HG02678 (cell line): ENCODE measurements around the gene PACSIN2.
A peak's percentile ranks its signal among the peaks of the same experiment; 100 is the strongest.

Experiments used
- ATAC-seq: cut with Tn5 transposase; IDR thresholded peaks from one replicate; pipeline ENCODE4 v1.9.1; 2021; ENCODE audit warnings: mild to moderate bottlenecking, moderate library complexity; ENCODE audit not compliant: unreplicated experiment

Gene PACSIN2

GRCh38 chr22:42908374-42908746 is 106.6 kb downstream of the PACSIN2 start:
- ATAC-seq = no peak

GRCh38 chr22:42907404-42908373 is 107.3 kb downstream of the PACSIN2 start:
- no peak for ATAC-seq

- ATAC-seq = no peak
These were observed 108.2 kb downstream of the PACSIN2 start for GRCh38 chr22:42906605-42907348.

GRCh38 chr22:42905702-42906183 is 109.2 kb downstream of the PACSIN2 start:
- no peak for ATAC-seq

GRCh38 chr22:42905217-42905616 is 109.7 kb downstream of the PACSIN2 start:
- ATAC-seq = no peak

- ATAC-seq = no peak
These were observed 110.9 kb downstream of the PACSIN2 start for GRCh38 chr22:42904050-42904449.

- ATAC-seq = no peak
These were observed 112.0 kb downstream of the PACSIN2 start for GRCh38 chr22:42902875-42903510.

GRCh38 chr22:42901790-42902508 is 113.0 kb downstream of the PACSIN2 start:
- ATAC-seq = no peak

- ATAC-seq = no peak
These were observed 117.0 kb downstream of the PACSIN2 start for GRCh38 chr22:42897960-42898359.

- no peak for ATAC-seq
These were observed 119.4 kb downstream of the PACSIN2 start for GRCh38 chr22:42895541-42895981.

GRCh38 chr22:42895087-42895486 is 119.9 kb downstream of the PACSIN2 start:
- no peak for ATAC-seq

GRCh38 chr22:42893371-42894150 is 121.4 kb downstream of the PACSIN2 start:
- no peak for ATAC-seq

GRCh38 chr22:42892571-42893316 is 122.2 kb downstream of the PACSIN2 start:
- ATAC-seq = peak; percentile 26

GRCh38 chr22:42892156-42892555 is 122.8 kb downstream of the PACSIN2 start:
- peak; percentile 21 for ATAC-seq

- no peak for ATAC-seq
These were observed 123.3 kb downstream of the PACSIN2 start for GRCh38 chr22:42891696-42892095.

GRCh38 chr22:42891008-42891407 is 123.9 kb downstream of the PACSIN2 start:
- ATAC-seq = no peak

- peak; percentile 43 for ATAC-seq
These were observed 125.6 kb downstream of the PACSIN2 start for GRCh38 chr22:42889304-42889703.

- ATAC-seq = no peak
These were observed 127.1 kb downstream of the PACSIN2 start for GRCh38 chr22:42887523-42888507.
